NCI-H82 (cell line): ENCODE measurements around the gene GFI1B.

Experiments
- DNase-seq: peaks from one replicate; lab custom pipeline; 2025; lab: John Stamatoyannopoulos, UW

The GFI1B gene

GRCh38 chr9:132969783-132970182, 8.7 kb upstream of the GFI1B start:
- no peak for DNase-seq

- no peak for DNase-seq
These were observed 8.0 kb upstream of the GFI1B start for GRCh38 chr9:132970324-132971062.

GRCh38 chr9:132973166-132973565, 5.3 kb upstream of the GFI1B start:
- DNase-seq: no peak

- peak; percentile 46 for DNase-seq
These were observed 4.8 kb upstream of the GFI1B start for GRCh38 chr9:132973713-132974112.

- no peak for DNase-seq
These were observed 2.5 kb upstream of the GFI1B start for GRCh38 chr9:132975961-132976360.

- DNase-seq: no peak
These were observed 1.9 kb upstream of the GFI1B start for GRCh38 chr9:132976571-132976970.

- no peak for DNase-seq
These were observed 413 bp upstream of the GFI1B start for GRCh38 chr9:132978112-132978450.

GRCh38 chr9:132980157-132980556, 1.7 kb downstream of the GFI1B start:
- no peak for DNase-seq

- DNase-seq: no peak
These were observed 4.0 kb downstream of the GFI1B start for GRCh38 chr9:132982458-132982857.

GRCh38 chr9:132983491-132984201, 5.2 kb downstream of the GFI1B start:
- no peak for DNase-seq

- DNase-seq: no peak
These were observed 5.9 kb downstream of the GFI1B start for GRCh38 chr9:132984202-132985070.

GRCh38 chr9:132985071-132985350, 6.5 kb downstream of the GFI1B start:
- no peak for DNase-seq

GRCh38 chr9:132985489-132985888, 7.0 kb downstream of the GFI1B start:
- no peak for DNase-seq

- DNase-seq: no peak
These were observed 7.6 kb downstream of the GFI1B start for GRCh38 chr9:132986114-132986513.

- no peak for DNase-seq
These were observed 8.4 kb downstream of the GFI1B start for GRCh38 chr9:132986640-132987620.

- no peak for DNase-seq
These were observed 9.9 kb downstream of the GFI1B start for GRCh38 chr9:132988244-132989013.

GRCh38 chr9:132989014-132989310, 10.5 kb downstream of the GFI1B start:
- no peak for DNase-seq

GRCh38 chr9:132989414-132989996, 11.0 kb downstream of the GFI1B start:
- DNase-seq: no peak

- peak; percentile 20 for DNase-seq
These were observed 11.6 kb downstream of the GFI1B start for GRCh38 chr9:132989998-132990557.

GRCh38 chr9:132990781-132991180, 12.3 kb downstream of the GFI1B start:
- DNase-seq: no peak
